ENCODE results near the gene PRRC2A. TPM values are rescaled to one million over a fixed set of nuclear protein-coding genes. Genes with fewer than 3 reads are reported as not detected.

PRRC2A gene
- total and polyA plus RNA-seq, 2 experiments from 2014 or later, result 42.5 to 46.0 TPM

DNA sequence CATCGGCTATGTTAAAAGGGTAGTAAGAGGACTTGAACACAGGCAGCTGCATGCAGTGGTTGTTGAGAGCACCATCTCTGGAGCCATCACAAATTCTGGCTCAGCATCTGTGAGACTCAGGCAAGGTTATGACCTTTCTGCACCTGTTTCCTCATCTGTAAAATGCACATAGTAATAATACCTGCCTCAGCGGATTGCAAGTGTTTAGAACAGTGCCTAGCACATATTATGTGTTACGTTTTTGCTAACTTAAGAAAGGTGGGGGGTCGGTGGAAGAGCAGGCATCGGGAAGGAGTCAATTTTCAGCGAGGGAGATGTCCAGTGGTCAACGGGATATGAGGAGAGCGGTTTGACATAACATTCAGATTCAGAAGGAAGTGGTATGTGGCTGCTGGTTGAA lies 57.4 kb downstream of the PRRC2A start:
- 69 to 79% methylated on average over 8 of the region's 8 CpGs for WGBS, 2 experiments (ENCODE audit: low coverage in 1 of 2, low lambda C conversion rate in 2 of 2, missing lambda C conversion rate in 2 of 2)
- in situ Hi-C loops (cut with MboI), result no loop called here
- H3K4me3 ChIP-seq, result no peak overlapping the region
- no peak overlapping the region for H2AFZ ChIP-seq
- no peaks in the 10 kb centered on the region for H3K9me3 ChIP-seq (ENCODE audit: low read depth)
- peaks cover 9% of the 10 kb centered on the region; the same call in 1 of the 2 replicates for H3K4me1 ChIP-seq (ENCODE audit: insufficient read depth)
- no peaks in the 10 kb centered on the region for H3K79me2 ChIP-seq (ENCODE audit: insufficient read depth)
- H3K27me3 ChIP-seq (replicated peaks; ENCODE audit: insufficient read depth), result no peaks in the 10 kb centered on the region
- H3K9ac ChIP-seq, result no peak overlapping the region
- no peak overlapping the region for H3K4me2 ChIP-seq (ENCODE audit: unreplicated experiment)
- H3K9me2 ChIP-seq (ENCODE audit: insufficient read depth), result no peaks in the 10 kb centered on the region
- no peaks in the 10 kb centered on the region for H3K36me3 ChIP-seq (ENCODE audit: low read depth)
- no peak for DNase-seq
- H3K27ac ChIP-seq, result no peak overlapping the region
- H3F3A ChIP-seq (ENCODE audit: insufficient read depth), result peaks cover 35% of the 10 kb centered on the region
- H4K20me1 ChIP-seq (ENCODE audit: insufficient read depth), result no peaks in the 10 kb centered on the region
- TF ChIP-seq EZH2phosphoT487 (IDR thresholded peaks at IDR 0.05; ENCODE audit: insufficient read depth, low read depth), result no peak

DNA sequence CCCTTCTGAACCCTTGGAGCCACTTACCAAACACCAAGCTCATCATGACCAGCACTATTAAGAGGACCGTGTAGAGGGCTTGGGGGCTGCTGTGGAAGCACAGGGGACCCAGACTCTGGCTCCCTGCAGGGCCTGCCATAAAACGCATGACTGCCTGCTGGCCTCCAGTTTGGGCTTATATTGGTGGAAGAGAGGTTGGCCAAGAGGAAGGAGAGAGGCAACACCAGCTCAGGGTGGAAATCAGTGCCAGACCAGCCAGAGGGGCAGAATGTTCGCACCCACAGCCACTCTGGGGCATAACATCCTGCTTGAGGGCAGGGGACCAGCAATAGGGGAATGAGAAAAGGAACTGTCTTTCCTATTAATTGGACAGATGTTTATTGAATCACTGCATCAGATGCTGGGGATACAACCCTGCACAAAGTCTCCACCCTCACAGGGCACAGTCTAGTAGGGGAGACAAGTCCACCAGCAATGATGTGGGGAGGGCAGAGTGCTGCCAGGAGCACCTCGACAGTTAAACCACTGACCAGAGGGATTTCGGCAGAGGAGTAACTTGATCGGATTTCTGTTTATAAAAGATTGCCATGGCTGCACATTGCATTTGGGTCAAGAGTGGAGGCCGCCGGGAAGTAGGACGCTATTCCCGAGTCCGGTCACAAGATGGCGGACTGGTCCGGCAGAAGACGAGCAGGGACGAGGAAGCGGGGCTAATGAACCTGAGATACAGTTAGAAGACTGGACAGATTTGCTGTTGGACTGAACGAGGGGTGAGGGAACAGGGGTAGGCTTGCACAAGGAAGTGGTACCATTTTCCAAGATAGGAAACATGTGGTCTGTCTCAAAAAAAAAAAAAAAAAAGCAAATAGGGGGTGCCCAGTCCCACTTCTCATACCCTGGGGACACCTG lies 60.0 kb downstream of the PRRC2A start, which contains the start of gene LY6G5C:
TSS of gene LY6G5C (minus strand) at position 842 of the 909 bp plus-strand sequence. CDS start at position 148, 694 bp downstream.
- peak within 1 kb of the TSS; percentile 91 for H3K4me2 ChIP-seq (ENCODE audit: unreplicated experiment)
- no peaks in the 10 kb centered on the region for H3K79me2 ChIP-seq (ENCODE audit: insufficient read depth)
- H3K9me2 ChIP-seq (ENCODE audit: insufficient read depth), result no peaks in the 10 kb centered on the region
- TF ChIP-seq EZH2 (IDR thresholded peaks at IDR 0.05; ENCODE audit: insufficient read depth, poor library complexity, severe bottlenecking), result no peak
- peak within 1 kb of the TSS; percentile 69 for H3K27ac ChIP-seq
- H3F3A ChIP-seq (ENCODE audit: insufficient read depth), result peaks cover 29% of the 10 kb centered on the region
- H3K9ac ChIP-seq, result peak within 1 kb of the TSS; percentile 79
- H3K4me3 ChIP-seq, result peak within 1 kb of the TSS; percentile 79
- H3K27me3 ChIP-seq (replicated peaks; ENCODE audit: insufficient read depth), result no peaks in the 10 kb centered on the region
- no peaks in the 10 kb centered on the region for H3K9me3 ChIP-seq (ENCODE audit: low read depth)
- no peaks in the 10 kb centered on the region for H4K20me1 ChIP-seq (ENCODE audit: insufficient read depth)
- WGBS, 2 experiments (ENCODE audit: low coverage in 1 of 2, low lambda C conversion rate in 2 of 2, missing lambda C conversion rate in 2 of 2), result 13% methylated on average over 17 of the region's 17 CpGs
- in situ Hi-C loops (cut with MboI), result no loop called here
- H2AFZ ChIP-seq, result peak within 1 kb of the TSS; percentile 93
- DNase-seq, result peak; percentile 93
- H3K4me1 ChIP-seq (ENCODE audit: insufficient read depth), result peaks cover 9% of the 10 kb centered on the region; the same call in 1 of the 2 replicates
- no peaks in the 10 kb centered on the region for H3K36me3 ChIP-seq (ENCODE audit: low read depth)

DNA sequence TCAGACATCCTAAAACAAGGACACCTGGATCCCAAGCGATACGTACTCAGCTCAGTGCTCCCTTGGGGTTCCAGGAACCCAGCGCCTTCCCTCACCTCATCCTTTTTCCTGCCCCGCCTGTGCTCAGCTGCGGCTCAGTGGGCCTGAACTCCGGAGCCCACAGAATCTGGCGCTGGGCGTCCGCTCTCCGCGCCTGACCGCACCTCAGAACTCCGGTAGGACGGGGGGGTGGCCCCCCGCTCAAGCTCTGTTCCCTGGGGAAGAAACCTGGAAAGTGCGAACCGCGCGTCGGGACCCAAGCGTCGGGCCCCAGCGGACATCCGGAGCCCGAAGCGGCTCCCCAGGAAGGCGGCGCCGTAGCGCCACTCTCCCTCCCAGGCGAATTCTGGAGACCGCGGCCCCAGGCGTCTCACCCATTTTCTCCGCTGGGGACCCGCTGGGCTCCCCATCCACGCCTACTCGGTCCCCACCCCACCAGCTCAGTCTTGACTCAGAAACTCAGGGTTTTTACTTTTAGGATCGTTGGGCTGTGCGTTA lies 60.7 kb downstream of the PRRC2A start:
- Histone ChIP-seq H4K20me1 (ENCODE audit: insufficient read depth) (no peaks in the 10 kb centered on the region), H2AFZ (peak overlapping the region; percentile 93), H3K79me2 (ENCODE audit: insufficient read depth) (no peaks in the 10 kb centered on the region), H3K9me3 (ENCODE audit: low read depth) (no peaks in the 10 kb centered on the region), H3K27ac (peak overlapping the region; percentile 69), H3K27me3 (replicated peaks; ENCODE audit: insufficient read depth) (no peaks in the 10 kb centered on the region), H3K4me1 (ENCODE audit: insufficient read depth) (peaks cover 9% of the 10 kb centered on the region; the same call in 1 of the 2 replicates), H3K9ac (peak overlapping the region; percentile 79), H3K36me3 (ENCODE audit: low read depth) (no peaks in the 10 kb centered on the region; the same call in 1 of the 2 replicates), H3K4me2 (ENCODE audit: unreplicated experiment) (peak overlapping the region; percentile 91), H3K4me3 (peak overlapping the region; percentile 79), H3K9me2 (ENCODE audit: insufficient read depth) (no peaks in the 10 kb centered on the region), H3F3A (ENCODE audit: insufficient read depth) (peaks cover 29% of the 10 kb centered on the region)
- 2% methylated on average over 38 of the region's 40 CpGs for WGBS, 2 experiments (ENCODE audit: low coverage in 1 of 2, low lambda C conversion rate in 2 of 2, missing lambda C conversion rate in 2 of 2)
- no peak for TF ChIP-seq EZH2 (IDR thresholded peaks at IDR 0.05; ENCODE audit: insufficient read depth, poor library complexity, severe bottlenecking)
- no peak for TF ChIP-seq EZH2phosphoT487 (IDR thresholded peaks at IDR 0.05; ENCODE audit: insufficient read depth, low read depth)
- in situ Hi-C loops (cut with MboI), result no loop called here
- DNase-seq, result peak; percentile 79

DNA sequence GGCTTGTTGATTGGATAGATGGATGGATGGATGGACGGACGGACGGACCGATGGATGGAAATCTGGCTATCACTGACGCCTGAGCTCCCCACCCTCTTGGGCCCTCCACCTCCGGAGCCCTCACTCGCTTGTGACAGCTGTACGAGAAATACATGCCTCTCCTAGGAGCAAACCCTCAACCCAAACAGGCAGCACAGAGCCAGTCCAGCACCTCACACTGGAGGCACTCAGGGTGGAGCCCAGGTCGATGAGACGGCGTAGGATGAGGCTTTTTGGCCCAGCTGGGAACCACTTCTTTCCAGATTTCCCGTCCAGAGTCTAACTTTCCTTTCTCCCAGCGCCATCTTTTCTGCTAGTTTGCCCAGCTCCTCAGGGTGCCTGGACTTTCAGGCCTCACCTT lies 63.1 kb downstream of the PRRC2A start:
- DNase-seq, result no peak
- no peaks in the 10 kb centered on the region for H3K9me3 ChIP-seq (ENCODE audit: low read depth)
- H3K9ac ChIP-seq, result no peak overlapping the region
- H3K27ac ChIP-seq, result no peak overlapping the region
- peaks cover 4% of the 10 kb centered on the region; the same call in 1 of the 2 replicates for H3K36me3 ChIP-seq (ENCODE audit: low read depth)
- no peaks in the 10 kb centered on the region for H4K20me1 ChIP-seq (ENCODE audit: insufficient read depth)
- no peak overlapping the region for H3K4me2 ChIP-seq (ENCODE audit: unreplicated experiment)
- in situ Hi-C loops (cut with MboI), result no loop called here
- peaks cover 14% of the 10 kb centered on the region; the same call in 1 of the 2 replicates for H3F3A ChIP-seq (ENCODE audit: insufficient read depth)
- no peak overlapping the region for H3K4me3 ChIP-seq
- H2AFZ ChIP-seq, result no peak overlapping the region
- H3K27me3 ChIP-seq (replicated peaks; ENCODE audit: insufficient read depth), result no peaks in the 10 kb centered on the region
- no peaks in the 10 kb centered on the region for H3K79me2 ChIP-seq (ENCODE audit: insufficient read depth)
- TF ChIP-seq EZH2phosphoT487 (IDR thresholded peaks at IDR 0.05; ENCODE audit: insufficient read depth, low read depth) (no peak), EZH2 (IDR thresholded peaks at IDR 0.05; ENCODE audit: insufficient read depth, poor library complexity, severe bottlenecking) (no peak)
- H3K4me1 ChIP-seq (ENCODE audit: insufficient read depth), result peaks cover 9% of the 10 kb centered on the region; the same call in 1 of the 2 replicates
- H3K9me2 ChIP-seq (ENCODE audit: insufficient read depth), result no peaks in the 10 kb centered on the region
- WGBS, 2 experiments (ENCODE audit: low coverage in 1 of 2, low lambda C conversion rate in 2 of 2, missing lambda C conversion rate in 2 of 2), result 94 to 95% methylated on average over 9 to 13 of the region's 13 CpGs
